ENCODE results near the gene PAGE4. TPM values are rescaled to one million over a fixed set of nuclear protein-coding genes. Genes with fewer than 3 reads are reported as not detected.

Gene PAGE4
- total and polyA plus RNA-seq, 2 experiments from 2014 or later = not detected

DNA sequence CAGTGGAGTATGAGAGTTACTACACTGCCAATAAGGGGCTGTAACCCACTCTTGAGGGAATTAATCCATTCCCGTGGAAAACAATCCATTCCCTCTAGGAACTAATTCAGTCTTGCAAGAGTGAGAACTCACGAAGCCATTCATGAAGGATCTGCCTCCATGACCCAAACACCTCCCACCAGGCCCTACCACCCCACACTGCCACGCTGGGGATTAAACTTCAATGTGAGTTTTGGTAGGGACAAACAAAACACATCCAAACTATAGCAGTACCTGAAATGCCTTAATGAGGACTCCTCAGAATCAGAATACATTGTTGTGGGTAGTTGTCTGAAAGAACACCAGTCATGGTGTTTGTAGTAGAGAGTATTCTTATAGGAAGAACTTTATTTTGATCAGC lies 19.2 kb downstream of the PAGE4 start:
- in situ Hi-C loops (cut with MboI) = no loop called here
- Histone ChIP-seq H3K4me1 (ENCODE audit: insufficient read depth) (no peaks in the 10 kb centered on the region), H3K9me2 (ENCODE audit: insufficient read depth) (no peaks in the 10 kb centered on the region), H3F3A (ENCODE audit: insufficient read depth) (no peaks in the 10 kb centered on the region), H3K27ac (no peak overlapping the region), H3K9ac (no peak overlapping the region), H4K20me1 (ENCODE audit: insufficient read depth) (no peaks in the 10 kb centered on the region), H3K27me3 (replicated peaks; ENCODE audit: insufficient read depth) (no peaks in the 10 kb centered on the region), H3K79me2 (ENCODE audit: insufficient read depth) (no peaks in the 10 kb centered on the region), H3K9me3 (ENCODE audit: low read depth) (no peaks in the 10 kb centered on the region), H3K36me3 (ENCODE audit: low read depth) (no peaks in the 10 kb centered on the region), H2AFZ (no peak overlapping the region), H3K4me3 (no peak overlapping the region), H3K4me2 (ENCODE audit: unreplicated experiment) (no peak overlapping the region)
- DNase-seq = no peak
- 10 to 15% methylated on average over 3 of the region's 3 CpGs for WGBS, 2 experiments (ENCODE audit: low coverage in 1 of 2, low lambda C conversion rate in 2 of 2, missing lambda C conversion rate in 2 of 2)
- TF ChIP-seq EZH2phosphoT487 (IDR thresholded peaks at IDR 0.05; ENCODE audit: insufficient read depth, low read depth) (no peak), EZH2 (IDR thresholded peaks at IDR 0.05; ENCODE audit: insufficient read depth, poor library complexity, severe bottlenecking) (no peak)

DNA sequence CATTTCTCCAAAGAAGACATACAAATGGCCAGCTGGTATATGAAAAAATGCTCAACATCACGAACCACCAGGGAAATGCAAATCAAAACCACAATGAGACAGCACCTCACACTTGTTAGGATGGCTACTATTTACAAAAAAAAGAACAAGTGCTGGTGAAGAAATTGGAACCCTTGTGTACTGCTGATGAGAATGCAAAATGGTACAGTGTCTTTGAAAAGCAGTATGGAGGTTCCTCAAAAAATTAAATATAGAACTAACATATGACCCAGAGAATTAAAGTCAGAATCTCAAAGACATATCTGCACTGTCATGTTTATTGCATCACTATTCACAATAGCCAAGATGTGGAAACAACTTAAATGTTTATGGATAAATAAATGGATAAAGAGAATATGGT lies 20.9 kb downstream of the PAGE4 start:
- H3K4me3 ChIP-seq = no peak overlapping the region
- no peak for TF ChIP-seq EZH2phosphoT487 (IDR thresholded peaks at IDR 0.05; ENCODE audit: insufficient read depth, low read depth)
- TF ChIP-seq EZH2 (IDR thresholded peaks at IDR 0.05; ENCODE audit: insufficient read depth, poor library complexity, severe bottlenecking) = no peak
- 32 to 44% methylated on average over 1 of the region's 1 CpG for WGBS, 2 experiments (ENCODE audit: low coverage in 1 of 2, low lambda C conversion rate in 2 of 2, missing lambda C conversion rate in 2 of 2)
- in situ Hi-C loops (cut with MboI) = no loop called here
- H2AFZ ChIP-seq = no peak overlapping the region
- H3K4me2 ChIP-seq (ENCODE audit: unreplicated experiment) = no peak overlapping the region
- H3K79me2 ChIP-seq (ENCODE audit: insufficient read depth) = no peaks in the 10 kb centered on the region
- no peaks in the 10 kb centered on the region for H3K9me3 ChIP-seq (ENCODE audit: low read depth)
- no peak overlapping the region for H3K9ac ChIP-seq
- no peaks in the 10 kb centered on the region for H3F3A ChIP-seq (ENCODE audit: insufficient read depth)
- no peak overlapping the region for H3K27ac ChIP-seq
- no peak for DNase-seq
- no peaks in the 10 kb centered on the region for H4K20me1 ChIP-seq (ENCODE audit: insufficient read depth)
- no peaks in the 10 kb centered on the region for H3K27me3 ChIP-seq (replicated peaks; ENCODE audit: insufficient read depth)
- no peaks in the 10 kb centered on the region for H3K36me3 ChIP-seq (ENCODE audit: low read depth)
- no peaks in the 10 kb centered on the region for H3K9me2 ChIP-seq (ENCODE audit: insufficient read depth)
- no peaks in the 10 kb centered on the region for H3K4me1 ChIP-seq (ENCODE audit: insufficient read depth)

DNA sequence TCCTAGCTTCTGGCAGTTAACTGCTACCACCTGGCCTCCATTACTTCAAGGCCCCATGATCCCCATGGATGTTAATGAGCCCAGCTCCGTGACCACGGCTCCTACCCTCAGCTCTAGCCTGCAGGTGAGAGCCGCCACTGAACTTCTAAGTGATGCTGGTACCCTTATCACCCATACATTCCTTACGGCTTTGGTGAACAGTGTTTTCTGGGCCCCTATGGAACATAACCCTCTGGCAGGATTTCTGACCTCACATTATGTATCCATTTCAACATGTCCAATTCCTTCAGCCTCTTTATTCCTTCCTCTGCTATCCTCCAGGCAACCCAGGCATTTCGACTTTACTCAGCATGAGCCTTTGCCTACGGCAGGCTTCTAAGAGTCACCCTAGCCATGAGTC lies 24.6 kb downstream of the PAGE4 start:
- Histone ChIP-seq H3K27me3 (replicated peaks; ENCODE audit: insufficient read depth) (no peaks in the 10 kb centered on the region), H3K27ac (no peak overlapping the region), H3F3A (ENCODE audit: insufficient read depth) (no peaks in the 10 kb centered on the region), H3K9ac (no peak overlapping the region), H3K4me3 (no peak overlapping the region), H3K4me1 (ENCODE audit: insufficient read depth) (no peaks in the 10 kb centered on the region), H3K9me2 (ENCODE audit: insufficient read depth) (no peaks in the 10 kb centered on the region), H3K36me3 (ENCODE audit: low read depth) (no peaks in the 10 kb centered on the region), H3K4me2 (ENCODE audit: unreplicated experiment) (no peak overlapping the region), H3K79me2 (ENCODE audit: insufficient read depth) (no peaks in the 10 kb centered on the region), H2AFZ (no peak overlapping the region), H3K9me3 (ENCODE audit: low read depth) (no peaks in the 10 kb centered on the region), H4K20me1 (ENCODE audit: insufficient read depth) (no peaks in the 10 kb centered on the region)
- DNase-seq = no peak
- in situ Hi-C loops (cut with MboI) = no loop called here
- WGBS, 2 experiments (ENCODE audit: low coverage in 1 of 2, low lambda C conversion rate in 2 of 2, missing lambda C conversion rate in 2 of 2) = 42 to 52% methylated on average over 6 of the region's 6 CpGs
- TF ChIP-seq EZH2 (IDR thresholded peaks at IDR 0.05; ENCODE audit: insufficient read depth, poor library complexity, severe bottlenecking) = no peak
- TF ChIP-seq EZH2phosphoT487 (IDR thresholded peaks at IDR 0.05; ENCODE audit: insufficient read depth, low read depth) = no peak

DNA sequence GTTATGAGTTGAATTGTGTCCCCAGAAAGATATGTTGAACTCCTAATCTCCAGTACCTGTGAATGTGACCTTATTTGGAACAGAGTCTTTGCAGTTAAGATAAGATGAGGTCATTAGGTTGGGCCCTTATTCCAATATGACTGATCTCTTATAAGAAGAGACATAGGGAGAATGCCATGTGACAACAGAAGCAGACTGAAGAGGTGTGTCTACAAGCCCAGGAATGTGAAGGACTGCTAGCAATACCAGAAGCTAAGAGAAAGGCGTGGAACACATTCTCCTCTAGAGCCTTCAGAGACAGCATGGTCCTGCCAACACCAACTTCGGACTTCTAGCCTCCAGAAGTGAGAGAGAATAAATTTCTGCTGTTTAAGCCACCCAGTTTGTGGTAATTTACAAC lies 27.7 kb downstream of the PAGE4 start:
- no peak for TF ChIP-seq EZH2phosphoT487 (IDR thresholded peaks at IDR 0.05; ENCODE audit: insufficient read depth, low read depth)
- TF ChIP-seq EZH2 (IDR thresholded peaks at IDR 0.05; ENCODE audit: insufficient read depth, poor library complexity, severe bottlenecking) = no peak
- no peak overlapping the region for H3K4me2 ChIP-seq (ENCODE audit: unreplicated experiment)
- no peak overlapping the region for H3K4me3 ChIP-seq
- H3K4me1 ChIP-seq (ENCODE audit: insufficient read depth) = no peaks in the 10 kb centered on the region
- H3K79me2 ChIP-seq (ENCODE audit: insufficient read depth) = no peaks in the 10 kb centered on the region
- no peaks in the 10 kb centered on the region for H3K9me3 ChIP-seq (ENCODE audit: low read depth)
- in situ Hi-C loops (cut with MboI) = no loop called here
- H3K36me3 ChIP-seq (ENCODE audit: low read depth) = no peaks in the 10 kb centered on the region
- no peak overlapping the region for H3K9ac ChIP-seq
- 17 to 26% methylated on average over 2 of the region's 2 CpGs for WGBS, 2 experiments (ENCODE audit: low coverage in 1 of 2, low lambda C conversion rate in 2 of 2, missing lambda C conversion rate in 2 of 2)
- no peaks in the 10 kb centered on the region for H4K20me1 ChIP-seq (ENCODE audit: insufficient read depth)
- H3K27me3 ChIP-seq (replicated peaks; ENCODE audit: insufficient read depth) = no peaks in the 10 kb centered on the region
- H3K9me2 ChIP-seq (ENCODE audit: insufficient read depth) = no peaks in the 10 kb centered on the region
- DNase-seq = no peak
- no peaks in the 10 kb centered on the region for H3F3A ChIP-seq (ENCODE audit: insufficient read depth)
- no peak overlapping the region for H3K27ac ChIP-seq
- no peak overlapping the region for H2AFZ ChIP-seq

DNA sequence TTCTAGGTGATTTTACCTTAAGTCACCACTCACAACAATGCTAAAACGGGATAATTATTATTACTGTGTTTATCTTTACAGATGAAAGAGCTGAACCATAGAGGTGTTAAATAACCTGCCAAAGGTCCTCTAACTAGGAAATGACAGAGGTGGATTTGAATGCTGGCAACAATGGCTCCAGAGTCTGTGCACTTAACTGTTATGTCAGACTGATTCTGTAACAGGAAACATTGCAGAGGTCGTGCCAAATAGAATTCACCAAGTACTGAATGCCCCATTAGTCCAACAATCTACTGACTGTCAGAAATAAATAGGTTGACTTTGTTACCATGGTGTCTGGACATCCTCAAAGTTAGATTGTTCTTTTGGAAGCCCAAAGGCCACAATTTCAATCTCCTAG lies 29.2 kb downstream of the PAGE4 start:
- TF ChIP-seq EZH2 (IDR thresholded peaks at IDR 0.05; ENCODE audit: insufficient read depth, poor library complexity, severe bottlenecking) = no peak
- TF ChIP-seq EZH2phosphoT487 (IDR thresholded peaks at IDR 0.05; ENCODE audit: insufficient read depth, low read depth) = no peak
- Histone ChIP-seq H3K9ac (no peak overlapping the region), H3K4me1 (ENCODE audit: insufficient read depth) (no peaks in the 10 kb centered on the region), H3F3A (ENCODE audit: insufficient read depth) (no peaks in the 10 kb centered on the region), H3K79me2 (ENCODE audit: insufficient read depth) (no peaks in the 10 kb centered on the region), H3K27ac (no peak overlapping the region), H3K9me2 (ENCODE audit: insufficient read depth) (no peaks in the 10 kb centered on the region), H3K9me3 (ENCODE audit: low read depth) (no peaks in the 10 kb centered on the region), H2AFZ (no peak overlapping the region), H3K36me3 (ENCODE audit: low read depth) (no peaks in the 10 kb centered on the region), H3K4me3 (no peak overlapping the region), H3K4me2 (ENCODE audit: unreplicated experiment) (no peak overlapping the region), H3K27me3 (replicated peaks; ENCODE audit: insufficient read depth) (no peaks in the 10 kb centered on the region), H4K20me1 (ENCODE audit: insufficient read depth) (no peaks in the 10 kb centered on the region)
- DNase-seq = no peak
- 24 to 29% methylated on average over 2 of the region's 2 CpGs for whole genome bisulfite sequencing, 2 experiments (ENCODE audit: low coverage in 1 of 2, low lambda C conversion rate in 2 of 2, missing lambda C conversion rate in 2 of 2)
- in situ Hi-C loops (cut with MboI) = no loop called here
